ENCODE data around the gene TPD52L1. TPM values are rescaled to one million over a fixed set of nuclear protein-coding genes. Genes with fewer than 3 reads are reported as not detected.
"Not testable (repeated sequence)": the region's sequence is repeated elsewhere in the genome, so short reads cannot be mapped to it uniquely, and the experiment has no call there.

The TPD52L1 gene
- total RNA-seq, 1 experiment from 2014 or later: 4.5 TPM

DNA sequence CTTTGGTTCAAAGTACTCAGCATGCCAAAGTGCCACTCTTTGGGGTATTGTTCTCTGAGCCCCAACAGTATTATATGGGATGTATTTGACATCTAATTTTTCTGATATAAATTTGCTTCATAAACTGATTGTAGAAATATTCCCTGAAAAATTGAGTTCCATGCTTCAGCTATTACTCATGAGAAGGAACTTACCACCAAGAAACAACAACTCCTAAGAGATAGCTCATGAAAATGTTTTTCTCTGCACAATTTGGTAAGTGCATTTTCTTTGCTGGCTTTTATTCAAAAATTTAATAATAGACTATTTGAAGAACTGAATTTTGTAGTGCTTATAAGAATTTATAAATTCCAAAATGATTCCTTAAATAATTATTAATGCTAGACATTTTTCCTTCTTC, 12.8 kb upstream of the TPD52L1 start:
- no peak for DNase-seq (ENCODE audit: low spot score)

GRCh38 chr6:125142618-125143017, 11.0 kb upstream of the TPD52L1 start:
- no peak for DNase-seq (ENCODE audit: low spot score)

DNA sequence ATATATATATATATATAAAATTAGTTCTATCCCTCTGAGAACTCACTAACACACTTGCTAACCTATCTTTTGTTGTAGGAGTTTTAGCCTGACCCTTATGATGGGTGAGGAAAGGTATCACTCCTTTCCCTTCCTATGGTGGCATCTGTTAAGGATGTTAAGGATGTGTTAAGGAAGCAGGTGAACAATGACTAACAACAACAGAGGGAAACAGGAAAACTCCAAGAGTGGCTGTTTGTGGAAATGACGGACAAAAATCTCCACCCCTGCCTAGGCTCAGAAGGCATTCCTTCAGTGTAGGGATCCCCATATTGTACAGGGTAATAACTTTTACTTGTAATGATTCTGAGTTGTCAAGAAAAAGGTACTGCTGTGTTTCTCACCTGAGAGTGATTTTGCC, 8.8 kb upstream of the TPD52L1 start:
- no peak for DNase-seq (ENCODE audit: low spot score)

DNA sequence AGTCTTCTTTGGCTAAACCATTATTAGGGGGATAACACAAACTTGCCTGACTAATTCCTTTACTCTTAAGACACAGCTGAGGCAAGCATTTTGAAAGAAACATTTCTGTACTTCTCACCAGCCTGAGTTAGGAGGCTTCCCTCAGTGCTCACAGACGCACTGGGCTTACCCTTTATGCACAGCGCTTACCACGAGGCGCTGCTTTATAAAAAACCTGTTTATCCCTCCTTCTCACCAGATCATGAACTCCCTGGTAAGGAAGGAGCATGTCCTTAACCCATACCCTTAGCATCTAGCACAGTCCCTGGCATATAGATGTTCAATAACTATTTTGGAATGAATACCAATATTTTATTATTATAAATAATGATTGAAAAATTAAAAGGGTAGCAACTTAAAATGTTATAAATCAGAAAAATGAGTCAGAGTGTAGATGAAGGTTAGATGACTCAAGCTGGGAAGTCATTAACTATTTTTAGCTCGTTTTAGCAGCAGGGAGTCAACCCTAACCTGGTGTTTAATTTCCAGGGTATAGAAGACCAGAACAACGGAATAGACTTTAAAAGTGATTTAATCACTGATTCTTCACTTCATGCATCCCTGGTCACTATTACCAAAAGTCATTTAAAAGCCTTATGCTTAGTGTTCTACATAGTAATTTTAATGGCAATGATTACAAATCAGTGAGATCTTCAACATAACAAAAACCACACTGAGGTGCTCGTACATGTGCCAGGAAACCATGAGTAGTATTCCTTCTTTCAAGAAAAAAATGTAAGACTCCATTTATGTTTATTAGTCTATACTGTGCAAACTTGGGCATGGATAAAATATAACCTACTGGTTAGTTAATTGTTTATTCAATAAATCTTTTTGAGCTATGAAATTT, 4.1 kb upstream of the TPD52L1 start:
- DNase-seq (ENCODE audit: low spot score): peak; percentile 5

- DNase-seq (ENCODE audit: low spot score): no peak
Observed at GRCh38 chr6:125151700-125152099, 1.9 kb upstream of the TPD52L1 start.

- DNase-seq (ENCODE audit: low spot score): no peak
Observed at GRCh38 chr6:125154118-125154760, 666 bp downstream of the TPD52L1 start.

- DNase-seq (ENCODE audit: low spot score): no peak
Observed at GRCh38 chr6:125154761-125155135, 1.2 kb downstream of the TPD52L1 start.

- no peak for DNase-seq (ENCODE audit: low spot score)
Observed at GRCh38 chr6:125155344-125155743, 1.8 kb downstream of the TPD52L1 start.

GRCh38 chr6:125156496-125156895, 2.9 kb downstream of the TPD52L1 start:
- no peak for DNase-seq (ENCODE audit: low spot score)

DNA sequence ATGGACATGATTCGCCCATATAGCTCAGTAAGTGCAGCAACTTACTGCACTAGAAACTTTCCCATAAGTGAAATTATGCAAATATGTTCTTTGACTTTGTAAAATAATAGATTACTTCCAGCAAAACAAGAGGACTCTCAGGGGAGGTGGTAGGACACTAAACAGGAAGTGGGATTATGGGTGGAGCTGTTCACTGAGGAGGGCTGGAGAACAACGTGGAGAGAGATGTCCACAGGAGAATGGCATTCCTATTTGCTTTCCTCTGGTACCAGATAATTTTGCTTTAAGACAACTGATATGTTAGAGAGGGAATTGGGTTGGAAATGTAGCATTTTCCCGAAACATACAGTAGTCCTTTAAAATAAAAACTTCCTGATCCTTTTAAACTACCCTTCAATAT, 3.7 kb downstream of the TPD52L1 start:
- DNase-seq (ENCODE audit: low spot score): no peak

GRCh38 chr6:125157725-125158124, 4.2 kb downstream of the TPD52L1 start:
- DNase-seq (ENCODE audit: low spot score): no peak

DNA sequence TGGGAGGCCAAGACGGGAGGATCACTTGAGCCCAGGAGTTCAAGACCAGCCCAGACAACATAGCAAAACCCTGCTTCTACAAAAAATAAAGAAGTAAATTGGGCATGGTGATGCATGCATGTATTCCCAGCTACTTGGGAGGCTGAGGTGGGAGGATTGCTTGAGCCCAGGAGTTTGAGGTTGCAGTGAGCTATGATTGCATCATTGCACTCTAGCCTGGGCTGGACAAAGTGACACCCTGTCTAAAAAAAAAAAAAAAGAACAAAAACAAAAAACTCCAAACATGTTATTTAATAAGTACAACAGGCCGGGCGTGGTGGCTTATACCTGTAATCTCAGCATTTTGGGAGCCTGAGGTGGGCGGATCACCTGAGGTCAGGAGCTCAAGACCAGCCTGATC, 9.8 kb downstream of the TPD52L1 start:
- not testable (repeated sequence) for DNase-seq (ENCODE audit: low spot score)

- no peak for DNase-seq (ENCODE audit: low spot score)
Observed at GRCh38 chr6:125163811-125164210, 10.2 kb downstream of the TPD52L1 start.

DNA sequence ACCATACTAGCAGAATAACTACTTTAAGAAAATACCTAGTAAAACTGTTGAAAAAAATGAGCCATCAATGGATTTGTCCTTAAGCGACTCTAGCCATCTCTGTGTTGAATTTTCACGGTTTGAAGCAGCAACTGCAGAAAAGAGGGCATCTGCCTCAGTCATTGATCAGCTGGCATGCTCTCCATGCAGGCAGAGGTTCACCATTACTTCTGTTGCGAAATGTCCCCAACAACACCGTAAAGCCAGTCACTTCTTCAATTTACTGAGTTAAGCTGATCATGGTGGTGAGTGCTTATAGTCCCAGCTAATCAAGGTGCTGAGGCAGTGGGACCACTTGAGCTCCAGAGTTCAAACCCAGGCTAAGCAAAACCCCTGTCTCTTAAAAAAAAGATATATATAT, 11.1 kb downstream of the TPD52L1 start:
- no peak for DNase-seq (ENCODE audit: low spot score)

GRCh38 chr6:125165256-125165655, 11.7 kb downstream of the TPD52L1 start:
- DNase-seq (ENCODE audit: low spot score): no peak

DNA sequence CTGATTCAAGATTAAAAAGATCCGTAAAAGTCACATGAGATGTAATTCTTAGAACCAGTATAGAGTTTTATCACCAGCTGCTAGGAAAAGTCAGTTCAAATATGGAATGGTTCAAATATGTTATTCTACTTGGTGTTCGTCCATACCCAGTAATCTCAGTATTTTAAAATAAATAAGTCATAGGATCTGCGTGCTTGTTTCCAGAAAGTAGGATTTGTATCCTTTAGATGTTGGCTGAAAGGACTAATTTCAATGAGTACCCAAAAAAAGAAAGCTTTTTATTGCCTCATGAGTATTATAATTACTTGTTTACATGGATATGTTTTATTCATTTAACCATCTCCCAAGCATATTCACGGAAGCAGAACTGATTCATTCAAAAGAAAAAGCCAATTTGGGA, 12.2 kb downstream of the TPD52L1 start:
- no peak for DNase-seq (ENCODE audit: low spot score)

- DNase-seq (ENCODE audit: low spot score): no peak
Observed at GRCh38 chr6:125166711-125167110, 13.1 kb downstream of the TPD52L1 start.

GRCh38 chr6:125167579-125167978, 14.0 kb downstream of the TPD52L1 start:
- DNase-seq (ENCODE audit: low spot score): no peak

GRCh38 chr6:125169058-125169457, 15.5 kb downstream of the TPD52L1 start:
- no peak for DNase-seq (ENCODE audit: low spot score)

- DNase-seq (ENCODE audit: low spot score): no peak
Observed at GRCh38 chr6:125169522-125169921, 15.9 kb downstream of the TPD52L1 start.

GRCh38 chr6:125170376-125170775, 16.8 kb downstream of the TPD52L1 start:
- DNase-seq (ENCODE audit: low spot score): no peak

GRCh38 chr6:125173341-125174095, 19.9 kb downstream of the TPD52L1 start:
- DNase-seq (ENCODE audit: low spot score): no peak

GRCh38 chr6:125174626-125175025, 21.1 kb downstream of the TPD52L1 start:
- no peak for DNase-seq (ENCODE audit: low spot score)
